ENCODE measurements around the gene MORF4L1. TPM values are rescaled to one million over a fixed set of nuclear protein-coding genes. Genes with fewer than 3 reads are reported as not detected.

Gene MORF4L1
- 338 to 660 TPM (median 361 TPM) in 5 replicates for total RNA-seq (2022; extraction: Qiagen RNA extraction)

GRCh38 chr15:78872155-78872971 is at the start of gene MORF4L1:
Gene MORF4L1, plus strand, starts transcription at chr15:78872890. Its CDS starts 128 bp downstream, at chr15:78873018.

GRCh38 chr15:78944669-78945407 is 72.1 kb downstream of the MORF4L1 start, which contains the start of gene CTSH:
Gene CTSH, minus strand, starts transcription at chr15:78945046. Its CDS starts 65 bp downstream, at chr15:78944981.

Other genes with a start within 250 kb of the MORF4L1 start
- gene CHRNB4, start 231.7 kb upstream of the MORF4L1 start, total RNA-seq (2022; extraction: Qiagen RNA extraction), result 0.53 to 1.5 TPM (median 0.77 TPM) in 5 replicates
- gene ADAMTS7, start 61.4 kb upstream of the MORF4L1 start, total RNA-seq (2022; extraction: Qiagen RNA extraction), result 5.8 to 9.9 TPM (median 8.8 TPM) in 5 replicates
- 42.0 to 45.0 TPM (median 44.5 TPM) in 5 replicates for gene CTSH, start 72.2 kb downstream of the MORF4L1 start, total RNA-seq (2022; extraction: Qiagen RNA extraction)
- gene RASGRF1, start 217.9 kb downstream of the MORF4L1 start, total RNA-seq (2022; extraction: Qiagen RNA extraction), result 0.13 to 0.39 TPM (median 0.34 TPM) in 5 replicates

Data from A549 treated with AZD2906 at 1 μM for 4 hours (cell line).